GM12878 (cell line): ENCODE results near the gene SIK3. TPM values are rescaled to one million over a fixed set of nuclear protein-coding genes. Genes with fewer than 3 reads are reported as not detected.

Source experiments
- ATAC-seq: fragments of 200-7000 bp; cut with Tn5 transposase; 3 replicates; pipeline ENCODE4 v1.9.1; 2020; ENCODE audit warnings: mild to moderate bottlenecking, moderate library complexity
- BruUV-seq: library from RNA; stranded (reverse); fragments of 400-500 nt; replicated peaks from 2 replicates; lab custom pipeline; 2021; lab: Mats Ljungman, UMichigan
- CTCF ChIA-PET: fragments of 300-600 bp; sonication (Branson Sonifier 250); formaldehyde crosslinking; extraction: SDS; loops from one replicate; lab custom pipeline; 2021; ENCODE audit warnings: inconsistent platforms; lab: Yijun Ruan, JAX
- POLR2A ChIA-PET: fragments of 350-600 bp; formaldehyde crosslinking; extraction: SDS; loops from one replicate; lab custom pipeline; 2021; ENCODE audit warnings: inconsistent platforms; lab: Charles Lee
- RAD21 ChIA-PET: fragments of 300-600 bp; sonication (Branson Sonifier 250); formaldehyde crosslinking; loops from one replicate; lab custom pipeline; 2023; ENCODE audit warnings: antibody characterized with exemption; ENCODE audit not compliant: unreplicated experiment; lab: Charles Lee
- SMC1A ChIA-PET: fragments of 300-600 bp; sonication (Branson Sonifier 250); formaldehyde crosslinking; loops from one replicate; lab custom pipeline; 2023; ENCODE audit not compliant: unreplicated experiment, uncharacterized antibody; lab: Charles Lee
- DNase-seq: peaks from one replicate; pipeline ENCODE4 v3.0.0-alpha.2; 2011; ENCODE audit warnings: low read depth, low spot score
- FAIRE-seq: peaks from 3 replicates; lab custom pipeline; 2011; peaks lifted over from hg19 to GRCh38; lab: Jason Lieb, UNC
- H2AFZ ChIP-seq: 2 replicates; pipeline ENCODE4 v1.6.0; 2011; ENCODE audit warnings: low read depth, low read length, control low read depth; ENCODE audit not compliant: control insufficient read depth
- H3K27ac ChIP-seq: 2 replicates; pipeline ENCODE4 v1.5.1; 2011; ENCODE audit warnings: control low read depth; ENCODE audit not compliant: control insufficient read depth, insufficient read depth
- H3K27me3 ChIP-seq, 2 experiments: replicated peaks in 1 of 2; 2 replicates each; pipeline versions ENCODE4 v1.6.0 to v1.6.1; 2011; ENCODE audit warnings: low read length in 1 of 2; ENCODE audit not compliant: control insufficient read depth in 2 of 2, insufficient read depth in 2 of 2
- H3K36me3 ChIP-seq, 2 experiments: 2 replicates each; pipeline ENCODE4 v1.5.1; 2011; ENCODE audit warnings: low read length in 1 of 2; ENCODE audit not compliant: control insufficient read depth in 2 of 2, insufficient read depth in 2 of 2
- H3K4me1 ChIP-seq: 2 replicates; pipeline ENCODE4 v1.6.1; 2011; ENCODE audit warnings: mild to moderate bottlenecking, low read length, moderate library complexity, mixed read lengths; ENCODE audit not compliant: control insufficient read depth, insufficient read depth
- H3K4me2 ChIP-seq: 2 replicates; pipeline ENCODE4 v1.6.0; 2011; ENCODE audit warnings: control low read depth; ENCODE audit not compliant: control insufficient read depth, insufficient read depth
- H3K4me3 ChIP-seq: fragments of 200-600 bp; sonication (generic); 2 replicates; pipeline ENCODE4 v1.5.1; 2016
- H3K79me2 ChIP-seq: 2 replicates; pipeline ENCODE4 v1.6.0; 2011; ENCODE audit warnings: low read length; ENCODE audit not compliant: control insufficient read depth, insufficient read depth
- H3K9ac ChIP-seq: 2 replicates; pipeline ENCODE4 v1.8.0; 2011; ENCODE audit warnings: low read length, control low read depth, mixed read lengths; ENCODE audit not compliant: control insufficient read depth, insufficient read depth
- H3K9me3 ChIP-seq: replicated peaks from 3 replicates; pipeline ENCODE4 v1.5.1; 2011; ENCODE audit warnings: mild to moderate bottlenecking, low read length; ENCODE audit not compliant: control insufficient read depth, insufficient read depth
- H4K20me1 ChIP-seq: 2 replicates; pipeline ENCODE4 v1.6.0; 2011; ENCODE audit not compliant: control insufficient read depth, insufficient read depth
- FOXK2 ChIP-seq: fragments of 450-650 bp; IDR thresholded peaks from 2 replicates; pipeline ENCODE4 v1.6.1; 2017; ENCODE audit warnings: mild to moderate bottlenecking, moderate library complexity
- WGBS: methylation state at CpG from one replicate; pipeline ENCODE4 v1.1.6; 2016; ENCODE audit warnings: low lambda C conversion rate; ENCODE audit not compliant: insufficient replicate concordance, insufficient coverage; ENCODE audit errors: missing lambda C conversion rate; 5-methylcytosine and 5-hydroxymethylcytosine counted together
- in situ Hi-C: fragments of 300-500 bp; cut with MboI; formaldehyde crosslinking; loops from 9 replicates; pipeline ENCODE4 v1.14.3; 2018; ENCODE audit warnings: mixed read lengths
- intact Hi-C: fragments of 100-400 bp; cut with micrococcal nuclease; formaldehyde crosslinking; loops from one replicate; pipeline ENCODE4 v1.14.2; 2022; ENCODE audit not compliant: unreplicated experiment
- polyA plus RNA-seq, 11 experiments: library from polyadenylated mRNA; depleted of rRNA in 4 of 11; unstranded in 6 of 11; stranded (reverse) in 5 of 11; fragments of >200 nt; fragmentation: Nextera tagmentation in 4 of 11; fragmentation: Illumina TruSeq in 1 of 11; extraction: Ambion mirVana in 4 of 11; extraction: Trizol in 1 of 11; gene quantifications; 1 replicate in 1 of 11; 2 replicates in 10 of 11; pipeline versions ENCODE4 v1.2.1 to v1.2.3, GENCODE V29; 2011 to 2016; ENCODE audit warnings: inconsistent platforms in 2 of 11, missing spikeins in 2 of 11, low read depth in 1 of 11
- total RNA-seq, 4 experiments: library from RNA; depleted of rRNA in 3 of 4; stranded (reverse); fragments of >200 nt in 3 of 4; fragmentation: Illumina TruSeq in 1 of 4; extraction: Trizol in 1 of 4; gene quantifications; 2 replicates each; pipeline versions ENCODE4 v1.2.1 to v1.2.3, GENCODE V29; 2013 to 2021
- TF ChIP-seq, protein P1 (sequence below): fragments of 450-650 bp; IDR thresholded peaks from 2 replicates; pipeline ENCODE4 v1.6.1; 2017; ENCODE audit warnings: antibody characterized with exemption, mild to moderate bottlenecking, moderate library complexity

Gene SIK3
- total and polyA plus RNA-seq, 10 of the 15 experiments (the other 5 are each of a cell fraction or from before 2014, with no cell fraction given) = 2.5 to 31.9 (median 11.1) TPM

DNA sequence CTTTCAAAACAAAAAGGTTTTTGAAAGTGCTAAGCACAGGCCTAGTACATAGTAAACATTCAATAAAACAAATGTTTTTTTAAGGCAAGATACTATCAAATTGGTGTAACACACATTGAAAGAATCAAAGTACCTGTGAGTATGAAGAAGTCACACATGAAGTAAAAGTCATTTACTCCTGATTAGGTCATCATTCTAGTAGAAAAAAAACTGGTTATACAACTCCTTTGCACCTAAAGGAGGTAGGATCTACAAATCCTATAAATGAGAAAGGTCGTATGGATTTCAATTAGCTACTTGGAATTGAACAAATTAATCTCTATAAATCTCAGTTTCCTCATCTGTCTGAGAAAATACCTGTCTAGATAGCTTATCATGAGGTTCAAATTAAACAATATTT, 80.8 kb downstream of the SIK3 start (continued):
- TF ChIP-seq, protein P1, sequence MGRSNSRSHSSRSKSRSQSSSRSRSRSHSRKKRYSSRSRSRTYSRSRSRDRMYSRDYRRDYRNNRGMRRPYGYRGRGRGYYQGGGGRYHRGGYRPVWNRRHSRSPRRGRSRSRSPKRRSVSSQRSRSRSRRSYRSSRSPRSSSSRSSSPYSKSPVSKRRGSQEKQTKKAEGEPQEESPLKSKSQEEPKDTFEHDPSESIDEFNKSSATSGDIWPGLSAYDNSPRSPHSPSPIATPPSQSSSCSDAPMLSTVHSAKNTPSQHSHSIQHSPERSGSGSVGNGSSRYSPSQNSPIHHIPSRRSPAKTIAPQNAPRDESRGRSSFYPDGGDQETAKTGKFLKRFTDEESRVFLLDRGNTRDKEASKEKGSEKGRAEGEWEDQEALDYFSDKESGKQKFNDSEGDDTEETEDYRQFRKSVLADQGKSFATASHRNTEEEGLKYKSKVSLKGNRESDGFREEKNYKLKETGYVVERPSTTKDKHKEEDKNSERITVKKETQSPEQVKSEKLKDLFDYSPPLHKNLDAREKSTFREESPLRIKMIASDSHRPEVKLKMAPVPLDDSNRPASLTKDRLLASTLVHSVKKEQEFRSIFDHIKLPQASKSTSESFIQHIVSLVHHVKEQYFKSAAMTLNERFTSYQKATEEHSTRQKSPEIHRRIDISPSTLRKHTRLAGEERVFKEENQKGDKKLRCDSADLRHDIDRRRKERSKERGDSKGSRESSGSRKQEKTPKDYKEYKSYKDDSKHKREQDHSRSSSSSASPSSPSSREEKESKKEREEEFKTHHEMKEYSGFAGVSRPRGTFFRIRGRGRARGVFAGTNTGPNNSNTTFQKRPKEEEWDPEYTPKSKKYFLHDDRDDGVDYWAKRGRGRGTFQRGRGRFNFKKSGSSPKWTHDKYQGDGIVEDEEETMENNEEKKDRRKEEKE = no peak

DNA sequence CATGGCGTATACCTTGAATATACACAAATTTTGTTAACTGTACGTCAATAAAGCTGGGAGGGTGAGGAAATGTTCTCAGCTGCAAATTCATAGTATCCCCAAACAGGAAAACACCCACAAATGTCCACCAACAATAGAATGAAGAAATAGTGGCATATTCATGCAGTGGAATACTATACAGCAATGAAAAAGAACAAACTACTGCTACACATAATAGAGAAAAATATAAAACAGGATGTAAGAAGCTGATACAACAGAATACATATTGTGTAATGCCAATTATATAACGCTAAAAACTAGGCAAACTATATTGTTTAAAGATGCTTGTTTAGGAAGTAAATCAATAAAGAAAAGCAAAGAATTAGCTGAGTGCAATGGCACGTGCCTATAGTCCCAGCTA, 81.5 kb downstream of the SIK3 start:
- no TSS peak for BruUV-seq
- no peaks in the 10 kb centered on the region for H3K36me3 ChIP-seq
- 83% methylated on average over 4 of the region's 4 CpGs for WGBS
- H3K4me1 ChIP-seq = peaks cover 28% of the 10 kb centered on the region
- SMC1A ChIA-PET = interaction anchor here (0.6 to 5.7 kb wide), 11 partner anchors 16 to 284 kb away, joined by 3 to 65 read pairs (median 3); partner anchors contain the start of gene SIK3
- no peak for DNase-seq
- H3K4me3 ChIP-seq = no peak overlapping the region
- no peak overlapping the region for H3K4me2 ChIP-seq
- CTCF ChIA-PET = interaction anchor here (0.9 to 1.9 kb wide), 6 partner anchors 9 to 164 kb away, joined by 3 to 7 read pairs (median 4); no protein-coding TSS in a partner anchor
- intact Hi-C loops (no loop called here), in situ Hi-C loops (no loop called here)
- H4K20me1 ChIP-seq = no peaks in the 10 kb centered on the region; the same call in 1 of the 2 replicates
- FAIRE-seq = no peak
- no peak for ATAC-seq
- H3K27me3 ChIP-seq = no peaks in the 10 kb centered on the region
- POLR2A ChIA-PET = interaction anchor here (1.5 kb wide), 2 partner anchors 47 to 68 kb away, joined by 3 to 4 read pairs; no protein-coding TSS in a partner anchor
- no peaks in the 10 kb centered on the region; the same call in 2 of the 3 replicates for H3K9me3 ChIP-seq
- H3K9ac ChIP-seq = no peak overlapping the region
- no peak for TF ChIP-seq FOXK2
- no peak overlapping the region for H2AFZ ChIP-seq
- H3K79me2 ChIP-seq = peaks cover 15% of the 10 kb centered on the region
- H3K27ac ChIP-seq = no peak overlapping the region
- RAD21 ChIA-PET = interaction anchor here (2.3 kb wide), 1 partner anchor 30 kb away, joined by 6 read pairs; no protein-coding TSS in a partner anchor
